SK-N-SH (cell line): ENCODE measurements around the gene CCL27.

Source experiments
- EZH2phosphoT487 ChIP-seq: fragments of 200-600 bp; sonication (generic); IDR thresholded peaks from 2 replicates; pipeline ENCODE4 v1.6.1; 2017; ENCODE audit warnings: low read depth, mixed run types, mild to moderate bottlenecking, antibody characterized with exemption, moderate library complexity, borderline replicate concordance
- NRF1 ChIP-seq: IDR thresholded peaks from 2 replicates; pipeline ENCODE4 v1.6.1; 2012; ENCODE audit warnings: low read depth, mild to moderate bottlenecking, low read length
- TAF1 ChIP-seq: IDR thresholded peaks from 2 replicates; pipeline ENCODE4 v1.6.1; 2012; ENCODE audit warnings: low read depth, mild to moderate bottlenecking, low read length, moderate library complexity, borderline replicate concordance
- TF ChIP-seq, protein P1 (sequence below): fragments of 150-350 bp; IDR thresholded peaks from 2 replicates; pipeline ENCODE4 v1.6.1; 2017; ENCODE audit warnings: antibody characterized with exemption, low read length, low read depth, borderline replicate concordance
- TF ChIP-seq, protein P2 (sequence below): fragments of 200-600 bp; sonication (generic); IDR thresholded peaks from 2 replicates; pipeline ENCODE4 v1.6.1; 2017; ENCODE audit warnings: antibody characterized with exemption, mild to moderate bottlenecking, moderate library complexity

- TF ChIP-seq NRF1 = no peak
- TF ChIP-seq, protein P1, sequence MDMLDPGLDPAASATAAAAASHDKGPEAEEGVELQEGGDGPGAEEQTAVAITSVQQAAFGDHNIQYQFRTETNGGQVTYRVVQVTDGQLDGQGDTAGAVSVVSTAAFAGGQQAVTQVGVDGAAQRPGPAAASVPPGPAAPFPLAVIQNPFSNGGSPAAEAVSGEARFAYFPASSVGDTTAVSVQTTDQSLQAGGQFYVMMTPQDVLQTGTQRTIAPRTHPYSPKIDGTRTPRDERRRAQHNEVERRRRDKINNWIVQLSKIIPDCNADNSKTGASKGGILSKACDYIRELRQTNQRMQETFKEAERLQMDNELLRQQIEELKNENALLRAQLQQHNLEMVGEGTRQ = no peak
- TF ChIP-seq, protein P2, sequence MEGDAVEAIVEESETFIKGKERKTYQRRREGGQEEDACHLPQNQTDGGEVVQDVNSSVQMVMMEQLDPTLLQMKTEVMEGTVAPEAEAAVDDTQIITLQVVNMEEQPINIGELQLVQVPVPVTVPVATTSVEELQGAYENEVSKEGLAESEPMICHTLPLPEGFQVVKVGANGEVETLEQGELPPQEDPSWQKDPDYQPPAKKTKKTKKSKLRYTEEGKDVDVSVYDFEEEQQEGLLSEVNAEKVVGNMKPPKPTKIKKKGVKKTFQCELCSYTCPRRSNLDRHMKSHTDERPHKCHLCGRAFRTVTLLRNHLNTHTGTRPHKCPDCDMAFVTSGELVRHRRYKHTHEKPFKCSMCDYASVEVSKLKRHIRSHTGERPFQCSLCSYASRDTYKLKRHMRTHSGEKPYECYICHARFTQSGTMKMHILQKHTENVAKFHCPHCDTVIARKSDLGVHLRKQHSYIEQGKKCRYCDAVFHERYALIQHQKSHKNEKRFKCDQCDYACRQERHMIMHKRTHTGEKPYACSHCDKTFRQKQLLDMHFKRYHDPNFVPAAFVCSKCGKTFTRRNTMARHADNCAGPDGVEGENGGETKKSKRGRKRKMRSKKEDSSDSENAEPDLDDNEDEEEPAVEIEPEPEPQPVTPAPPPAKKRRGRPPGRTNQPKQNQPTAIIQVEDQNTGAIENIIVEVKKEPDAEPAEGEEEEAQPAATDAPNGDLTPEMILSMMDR = no peak
- 0 out of 2 replicates have a peak, but pooled peaks have one; percentile 8 for TF ChIP-seq TAF1
- TF ChIP-seq EZH2phosphoT487 = no peak
These were observed 9.0 kb downstream of the CCL27 start for GRCh38 chr9:34653151-34654072.
